GM23248 (cell line): ENCODE results near the gene DKC1.

ENCODE experiments used
- EZH2 ChIP-seq: fragments of 200-600 bp; sonication (generic); IDR thresholded peaks from 2 replicates; pipeline ENCODE4 v1.6.1; 2018; ENCODE audit warnings: antibody characterized with exemption, mild to moderate bottlenecking; ENCODE audit not compliant: insufficient read depth, poor library complexity, severe bottlenecking
- EZH2phosphoT487 ChIP-seq: fragments of 200-600 bp; sonication (generic); IDR thresholded peaks from 2 replicates; pipeline ENCODE4 v1.6.1; 2018; ENCODE audit warnings: antibody characterized with exemption, moderate library complexity, mild to moderate bottlenecking, low read depth; ENCODE audit not compliant: insufficient read depth

DNA sequence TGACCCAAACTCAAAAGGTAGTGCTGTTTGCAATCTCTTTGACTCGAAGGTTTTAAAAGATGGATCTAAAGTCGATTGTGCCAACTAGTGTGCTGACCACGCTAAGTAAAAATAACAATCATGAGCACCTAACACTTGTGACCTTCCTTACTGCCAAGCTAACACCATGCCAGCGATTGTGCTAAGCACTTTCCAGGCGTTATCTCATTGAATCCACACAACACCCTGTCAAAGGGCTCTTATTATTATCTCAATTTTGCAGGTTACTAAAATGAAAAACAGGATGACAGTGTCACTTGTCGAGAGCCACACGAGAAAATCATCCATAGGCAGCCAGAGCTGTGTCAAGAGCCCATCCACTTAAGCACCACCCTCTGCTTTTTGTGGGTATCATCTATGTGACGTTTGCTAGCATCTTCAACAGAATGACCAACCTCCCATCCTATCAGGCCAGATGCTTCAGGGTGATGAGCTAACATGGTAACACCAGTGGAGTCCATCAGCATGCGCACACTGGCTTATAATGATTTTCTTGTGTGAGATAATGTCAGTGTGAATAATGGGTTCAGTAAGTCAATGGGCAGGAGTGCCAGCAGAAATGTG is 10.9 kb upstream of the DKC1 start:
- no peak for TF ChIP-seq EZH2
- TF ChIP-seq EZH2phosphoT487: no peak
